Adrenal gland (tissue), 12 donors: ENCODE results near the gene ZBTB9. TPM values are rescaled to one million over a fixed set of nuclear protein-coding genes. Genes with fewer than 3 reads are reported as not detected.

Experiments
- DNase-seq, 7 donors: peaks; one replicate each; pipeline ENCODE4 v3.0.0-alpha.2; 2019 to 2020
- H3K27ac ChIP-seq, 5 donors: fragments of 200-600 bp; sonication (generic) in 4 of 5; 1 replicate in 3 of 5; 2 replicates in 2 of 5; pipeline versions ENCODE4 v1.5.1 to v1.8.0; 2016 to 2020; ENCODE audit warnings: mild to moderate bottlenecking in 1 of 5
- H3K27me3 ChIP-seq: fragments of 200-600 bp; 2 replicates; pipeline ENCODE4 v1.8.0; 2021
- H3K36me3 ChIP-seq, 2 donors: fragments of 200-600 bp; replicated peaks in 1 of 2; 1 replicate in 1 of 2; 2 replicates in 1 of 2; pipeline versions ENCODE4 v1.5.1 to v1.8.0; 2018 to 2022
- H3K4me1 ChIP-seq, 2 donors: fragments of 200-600 bp; replicated peaks in 1 of 2; 1 replicate in 1 of 2; 2 replicates in 1 of 2; pipeline versions ENCODE4 v1.5.1 to v1.8.0; 2018 to 2021
- H3K4me3 ChIP-seq, 4 donors: fragments of 200-600 bp; sonication (generic) in 3 of 4; one replicate each; pipeline ENCODE4 v1.5.1; 2016 to 2018
- H3K9me3 ChIP-seq, 3 donors: fragments of 200-600 bp; sonication (generic) in 1 of 3; replicated peaks in 1 of 3; 1 replicate in 2 of 3; 2 replicates in 1 of 3; pipeline versions ENCODE4 v1.5.1 to v1.8.0; 2016 to 2021
- POLR2A ChIP-seq, 2 donors: fragments of 450-650 bp; IDR thresholded peaks; one replicate each; pipeline ENCODE4 v1.6.1; 2017; ENCODE audit warnings: antibody characterized with exemption in 2 of 2, mild to moderate bottlenecking in 2 of 2, moderate library complexity in 1 of 2
- WGBS, 4 donors: extraction: QIAGEN DNeasy Blood & Tissue Kit in 2 of 4; methylation state at CpG; one replicate each; pipeline versions ENCODE4 v1.1.5 to v1.1.7; 2013 to 2017; 5-methylcytosine and 5-hydroxymethylcytosine counted together
- intact Hi-C, 2 donors: fragments of 100-400 bp; cut with DNase I; formaldehyde crosslinking; loops; one replicate each; pipeline versions ENCODE4 v1.14.1 to v1.15.0; 2022 to 2023
- polyA plus RNA-seq, 3 donors: library from polyadenylated mRNA; stranded (reverse); fragments of 200-250 nt in 2 of 3; fragments of 350-450 nt in 1 of 3; fragmentation: Illumina TruSeq in 1 of 3; extraction: RNeasy Lipid Tissue Mini Kit (QIAGEN cat#74804) in 1 of 3; gene quantifications; one replicate each; pipeline ENCODE4 v1.2.3, GENCODE V29; 2013 to 2014
- total RNA-seq, 9 donors: library from RNA; depleted of rRNA in 4 of 9; stranded (reverse); fragments of >200 nt in 4 of 9; fragments of 120-200 nt in 1 of 9; fragmentation: NEBNext Ultra II Directional in 1 of 9; extraction: Animal tissue kit (Norgen Biotek cat#: 25700) in 1 of 9; gene quantifications; one replicate each; pipeline versions ENCODE4 v1.1.0 to v1.2.4, GENCODE V29; 2013 to 2023
- TF ChIP-seq, protein P1 (sequence below), 6 experiments: fragments of 450-650 bp in 4 of 6; fragments of 200-600 bp in 2 of 6; sonication (generic) in 1 of 6; IDR thresholded peaks; 1 replicate in 5 of 6; 2 replicates in 1 of 6; pipeline versions ENCODE4 v1.5.1 to v1.8.0; 2016 to 2021; ENCODE audit warnings: antibody characterized with exemption in 6 of 6, mild to moderate bottlenecking in 2 of 6, moderate library complexity in 1 of 6
- donor health status: healthy with polysubstance abuse.
- donor health status: Bipolar disorder and iron deficiency.
- donor health status: DM: yes; HTN: yes; CAD: no.
- donor health status: DM: no; HTN: no; CAD: no.
- donor health status: DM: no; HTN: no; CAD: no.
- donor health status: DM: yes; HTN: yes; CAD: no.

ZBTB9 gene
- total and polyA plus RNA-seq, 12 donors, result 2.3 to 11.2 (median 6.7) TPM

DNA sequence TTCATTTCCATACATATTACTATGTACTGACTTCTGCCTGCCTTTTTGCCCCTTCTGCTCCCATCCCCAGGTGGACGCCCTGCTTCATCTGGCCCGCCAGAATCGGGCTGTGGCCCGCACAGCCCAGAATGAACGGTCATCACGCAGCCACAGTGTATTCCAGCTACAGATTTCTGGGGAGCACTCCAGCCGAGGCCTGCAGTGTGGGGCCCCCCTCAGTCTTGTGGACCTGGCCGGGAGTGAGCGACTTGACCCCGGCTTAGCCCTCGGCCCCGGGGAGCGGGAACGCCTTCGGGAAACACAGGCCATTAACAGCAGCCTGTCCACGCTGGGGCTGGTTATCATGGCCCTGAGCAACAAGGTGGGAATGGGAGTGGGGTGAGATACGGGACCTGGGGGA is 48.2 kb upstream of the ZBTB9 start:
- DNase-seq, result no peak
- intact Hi-C loops, result no loop called here
- H3K36me3 ChIP-seq, result no peaks in the 10 kb centered on the region
- no peaks in the 10 kb centered on the region for H3K4me1 ChIP-seq
- WGBS, 4 donors, result 93 to 99% (median 95%) methylated on average over 8 to 17 of the region's 17 CpGs
- H3K4me3 ChIP-seq, result no peak overlapping the region
- H3K27ac ChIP-seq, result no peak overlapping the region
- H3K27me3 ChIP-seq, result no peaks in the 10 kb centered on the region
- no peaks in the 10 kb centered on the region for H3K9me3 ChIP-seq
- TF ChIP-seq, protein P1, sequence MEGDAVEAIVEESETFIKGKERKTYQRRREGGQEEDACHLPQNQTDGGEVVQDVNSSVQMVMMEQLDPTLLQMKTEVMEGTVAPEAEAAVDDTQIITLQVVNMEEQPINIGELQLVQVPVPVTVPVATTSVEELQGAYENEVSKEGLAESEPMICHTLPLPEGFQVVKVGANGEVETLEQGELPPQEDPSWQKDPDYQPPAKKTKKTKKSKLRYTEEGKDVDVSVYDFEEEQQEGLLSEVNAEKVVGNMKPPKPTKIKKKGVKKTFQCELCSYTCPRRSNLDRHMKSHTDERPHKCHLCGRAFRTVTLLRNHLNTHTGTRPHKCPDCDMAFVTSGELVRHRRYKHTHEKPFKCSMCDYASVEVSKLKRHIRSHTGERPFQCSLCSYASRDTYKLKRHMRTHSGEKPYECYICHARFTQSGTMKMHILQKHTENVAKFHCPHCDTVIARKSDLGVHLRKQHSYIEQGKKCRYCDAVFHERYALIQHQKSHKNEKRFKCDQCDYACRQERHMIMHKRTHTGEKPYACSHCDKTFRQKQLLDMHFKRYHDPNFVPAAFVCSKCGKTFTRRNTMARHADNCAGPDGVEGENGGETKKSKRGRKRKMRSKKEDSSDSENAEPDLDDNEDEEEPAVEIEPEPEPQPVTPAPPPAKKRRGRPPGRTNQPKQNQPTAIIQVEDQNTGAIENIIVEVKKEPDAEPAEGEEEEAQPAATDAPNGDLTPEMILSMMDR (IDR thresholded peaks at IDR 0.05), result no peak
- TF ChIP-seq POLR2A (IDR thresholded peaks at IDR 0.05), result no peak

DNA sequence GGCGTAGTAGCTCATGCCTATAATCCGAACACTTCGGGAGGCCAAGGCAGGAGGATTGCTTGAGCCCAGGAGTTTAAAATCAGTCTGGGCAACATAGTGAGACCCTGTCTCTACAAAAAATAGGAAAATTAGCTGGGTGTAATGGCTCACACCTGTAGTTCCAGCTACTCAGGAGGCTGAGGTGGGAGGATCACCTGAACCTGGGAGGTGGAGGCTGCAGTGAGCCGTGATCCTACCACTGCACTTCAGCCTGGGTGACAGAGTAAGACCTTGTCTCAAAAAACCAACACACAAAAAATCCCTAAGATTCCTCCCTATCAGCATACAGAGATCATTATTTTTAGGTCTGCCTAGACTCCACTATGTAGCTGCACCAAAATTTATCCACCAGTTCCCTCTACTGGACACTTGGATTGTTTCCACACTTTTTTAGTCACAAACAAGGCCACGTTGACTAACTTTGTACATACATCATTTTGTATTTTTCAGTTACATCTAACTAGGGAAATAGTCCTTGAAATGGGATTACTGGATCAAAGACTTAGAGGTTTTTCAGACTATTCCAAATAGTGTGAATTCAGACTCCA is 47.2 kb upstream of the ZBTB9 start:
- DNase-seq, result peak in 1 of 7 donors; percentile 37
- Histone ChIP-seq H3K27me3 (no peaks in the 10 kb centered on the region), H3K4me3 (no peak overlapping the region), H3K36me3 (peaks cover 0 to 2% of the 10 kb centered on the region in 2 donors), H3K4me1 (peaks cover 7% of the 10 kb centered on the region in 2 donors), H3K27ac (peak overlapping the region in 2 of 5 donors; percentile 52 to 54), H3K9me3 (no peaks in the 10 kb centered on the region)
- TF ChIP-seq POLR2A (IDR thresholded peaks at IDR 0.05), result no peak
- TF ChIP-seq, protein P1 (IDR thresholded peaks at IDR 0.05), result peak; percentile 33 to 55 (median 49)
- 66 to 73% (median 70%) methylated on average over 5 of the region's 5 CpGs for WGBS, 4 donors
- intact Hi-C loops, result no loop called here

GRCh38 chr6:33410050-33410710 is 44.2 kb upstream of the ZBTB9 start:
- Histone ChIP-seq H3K36me3 (peaks cover 0 to 32% of the 10 kb centered on the region in 2 donors), H3K27ac (peak overlapping the region; percentile 72 to 100 (median 95)), H3K27me3 (no peaks in the 10 kb centered on the region), H3K9me3 (no peaks in the 10 kb centered on the region), H3K4me3 (peak overlapping the region in 3 of 4 donors; percentile 44 to 99 (median 98)), H3K4me1 (peaks cover 7 to 22% of the 10 kb centered on the region in 2 donors)
- intact Hi-C loops, result loop anchor here in 1 of 2 donors (10.0 kb wide), 1 partner anchor 1675 kb away; the partner anchor contains the start of gene CLIC1
- WGBS, 4 donors, result 0 to 1% (median 1%) methylated on average over 23 to 62 of the region's 65 CpGs
- TF ChIP-seq, protein P1 (IDR thresholded peaks at IDR 0.05), result no peak
- peak in 1 of 2 donors; percentile 75 for TF ChIP-seq POLR2A (IDR thresholded peaks at IDR 0.05)
- peak; percentile 98 for DNase-seq
